ENCODE results near the gene CTNNB1.

DNA sequence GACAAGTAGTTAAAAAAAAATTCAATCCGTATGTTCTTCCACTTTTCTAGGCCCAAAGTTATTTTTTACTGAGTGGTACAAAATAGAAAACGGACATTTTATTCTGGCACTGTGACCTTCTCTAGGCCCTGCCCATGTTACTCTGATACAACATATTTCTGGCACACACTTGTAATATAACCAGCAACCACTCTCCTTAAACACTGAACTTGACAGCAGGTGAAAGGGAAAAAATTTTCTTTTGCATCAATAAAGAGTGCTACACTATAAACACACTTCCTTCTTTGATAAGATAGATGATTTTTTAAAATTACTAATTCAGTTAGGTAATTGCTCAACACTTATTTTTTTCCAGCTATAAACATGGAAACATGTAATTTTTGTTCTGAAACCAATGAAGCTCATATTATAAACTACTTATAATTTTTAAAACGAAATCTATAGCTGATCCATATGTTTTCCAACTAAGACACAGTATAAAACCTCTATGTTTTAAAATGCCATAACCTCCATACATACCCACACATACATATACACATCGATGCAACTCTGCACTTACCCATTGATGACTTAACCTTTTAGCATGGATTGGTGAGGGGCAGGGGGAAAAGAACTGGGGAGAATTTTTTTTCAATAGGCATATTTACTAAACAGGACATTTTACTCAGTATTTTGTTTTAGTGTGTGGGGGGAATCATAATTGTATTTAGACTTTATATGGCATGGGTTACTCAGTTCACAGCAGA, 5.3 kb upstream of the CTNNB1 start:
- no peak for TF ChIP-seq POLR2A (IDR thresholded peaks at IDR 0.05)
- TF ChIP-seq, protein P1, sequence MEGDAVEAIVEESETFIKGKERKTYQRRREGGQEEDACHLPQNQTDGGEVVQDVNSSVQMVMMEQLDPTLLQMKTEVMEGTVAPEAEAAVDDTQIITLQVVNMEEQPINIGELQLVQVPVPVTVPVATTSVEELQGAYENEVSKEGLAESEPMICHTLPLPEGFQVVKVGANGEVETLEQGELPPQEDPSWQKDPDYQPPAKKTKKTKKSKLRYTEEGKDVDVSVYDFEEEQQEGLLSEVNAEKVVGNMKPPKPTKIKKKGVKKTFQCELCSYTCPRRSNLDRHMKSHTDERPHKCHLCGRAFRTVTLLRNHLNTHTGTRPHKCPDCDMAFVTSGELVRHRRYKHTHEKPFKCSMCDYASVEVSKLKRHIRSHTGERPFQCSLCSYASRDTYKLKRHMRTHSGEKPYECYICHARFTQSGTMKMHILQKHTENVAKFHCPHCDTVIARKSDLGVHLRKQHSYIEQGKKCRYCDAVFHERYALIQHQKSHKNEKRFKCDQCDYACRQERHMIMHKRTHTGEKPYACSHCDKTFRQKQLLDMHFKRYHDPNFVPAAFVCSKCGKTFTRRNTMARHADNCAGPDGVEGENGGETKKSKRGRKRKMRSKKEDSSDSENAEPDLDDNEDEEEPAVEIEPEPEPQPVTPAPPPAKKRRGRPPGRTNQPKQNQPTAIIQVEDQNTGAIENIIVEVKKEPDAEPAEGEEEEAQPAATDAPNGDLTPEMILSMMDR (IDR thresholded peaks at IDR 0.05): no peak

Measured in adrenal gland (tissue), 5 donors.